ENCODE results near the gene SSH2. TPM values are rescaled to one million over a fixed set of nuclear protein-coding genes. Genes with fewer than 3 reads are reported as not detected.
"Not testable (repeated sequence)": the region's sequence is repeated elsewhere in the genome, so short reads cannot be mapped to it uniquely, and the experiment has no call there.

SSH2 gene
- total RNA-seq, 6 experiments from 2014 or later: 22.2 to 27.0 (median 23.2) TPM

DNA sequence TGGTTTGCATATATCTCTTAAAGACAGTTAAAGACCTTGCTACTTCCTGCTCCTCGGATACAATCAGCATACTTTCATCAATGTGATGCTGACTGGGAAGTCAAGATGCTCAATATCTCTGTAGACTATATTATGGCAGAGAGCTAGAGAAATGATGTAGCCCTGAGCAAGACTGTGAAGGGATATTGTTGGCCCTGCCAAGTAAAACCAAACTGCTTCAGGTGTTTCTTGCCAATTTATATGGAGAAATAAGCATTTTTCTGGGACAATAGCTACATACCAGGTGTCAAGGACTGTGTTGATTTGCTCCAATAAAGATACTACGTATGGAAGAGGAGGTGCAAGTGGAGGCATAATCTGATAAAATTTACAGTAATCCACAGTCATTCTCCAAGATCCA lies 6.7 kb upstream of the SSH2 start:
- peaks cover 20% of the 10 kb centered on the region for H3K4me1 Mint-ChIP-seq (ENCODE audit: low read depth)
- no peak overlapping the region for H3K27ac Mint-ChIP-seq
- no peak overlapping the region for H3K4me3 Mint-ChIP-seq
- H3K27me3 Mint-ChIP-seq (ENCODE audit: insufficient read depth): no peaks in the 10 kb centered on the region
- no peak for DNase-seq
- H3K9me3 Mint-ChIP-seq: no peaks in the 10 kb centered on the region
- H3K36me3 Mint-ChIP-seq (ENCODE audit: low read depth): no peaks in the 10 kb centered on the region
- TF ChIP-seq CTCF (IDR thresholded peaks at IDR 0.05): no peak

- H3K36me3 Mint-ChIP-seq (ENCODE audit: low read depth); H3K9me3 Mint-ChIP-seq; DNase-seq; H3K4me3 Mint-ChIP-seq; H3K27me3 Mint-ChIP-seq (ENCODE audit: insufficient read depth); H3K27ac Mint-ChIP-seq: not testable (repeated sequence)
- peaks cover 20% of the 10 kb centered on the region for H3K4me1 Mint-ChIP-seq (ENCODE audit: low read depth)
These were observed 5.9 kb upstream of the SSH2 start for GRCh38 chr17:29935909-29936308.

DNA sequence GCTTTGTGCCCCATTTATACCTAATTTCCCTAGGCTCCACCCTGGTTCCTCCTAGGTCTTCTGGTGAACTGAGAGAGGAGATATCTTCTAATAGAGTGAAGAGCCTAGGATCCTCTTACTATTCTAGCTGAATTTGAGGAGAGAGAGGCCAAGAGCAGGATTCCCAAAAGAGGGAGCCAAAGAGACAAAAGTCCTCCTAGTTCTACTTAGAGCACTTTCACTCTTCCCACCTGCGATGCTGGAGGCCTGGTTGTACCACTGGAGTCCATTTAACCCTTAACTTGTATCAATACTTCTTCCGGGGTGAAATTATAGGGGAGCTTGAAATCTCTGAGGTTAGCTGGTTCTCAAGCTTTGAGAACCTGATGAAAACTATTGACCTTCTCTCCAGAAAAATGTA lies 3.4 kb upstream of the SSH2 start:
- peak; percentile 20 for DNase-seq
- Mint-ChIP-seq H3K27me3 (ENCODE audit: insufficient read depth) (no peaks in the 10 kb centered on the region), H3K27ac (no peak overlapping the region), H3K9me3 (no peaks in the 10 kb centered on the region), H3K4me1 (ENCODE audit: low read depth) (peaks cover 23% of the 10 kb centered on the region), H3K4me3 (peak overlapping the region; percentile 10; the same call in 1 of the 2 replicates), H3K36me3 (ENCODE audit: low read depth) (no peaks in the 10 kb centered on the region)
- peak; percentile 64 for TF ChIP-seq CTCF (IDR thresholded peaks at IDR 0.05)

DNA sequence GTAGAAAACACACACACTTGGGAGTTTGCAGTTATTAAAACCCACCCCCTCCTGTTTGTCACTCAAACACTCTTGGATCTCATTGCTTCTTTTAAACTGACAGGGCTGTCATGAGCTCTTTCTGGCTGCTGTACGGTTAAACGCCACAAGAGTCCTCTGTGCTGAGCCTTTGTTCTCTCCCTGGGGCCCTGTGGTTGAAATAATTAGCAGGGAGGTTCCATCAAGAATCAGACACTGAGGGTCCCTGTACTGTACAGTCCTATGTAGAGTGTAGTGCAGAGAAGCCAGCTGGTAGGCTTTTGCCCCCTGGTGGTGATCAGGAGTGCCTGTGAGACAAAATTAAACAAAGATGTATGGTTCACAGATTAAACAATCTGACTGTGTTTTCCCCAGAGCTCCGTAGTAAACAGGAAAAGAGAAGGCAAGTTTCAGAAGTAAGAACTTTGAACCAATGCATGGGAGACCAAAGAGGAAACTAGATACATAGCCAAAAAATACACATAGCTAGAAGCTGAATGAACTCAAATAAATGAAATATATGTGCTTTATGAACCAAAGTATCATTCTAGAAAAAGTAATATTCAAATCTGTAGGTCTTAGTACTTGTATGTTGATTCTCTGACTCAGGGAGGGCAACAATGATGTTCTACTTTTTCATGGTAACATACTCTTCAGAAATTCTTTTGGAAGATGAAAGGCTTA lies 1.4 kb upstream of the SSH2 start:
- Mint-ChIP-seq H3K4me1 (ENCODE audit: low read depth) (peaks cover 37% of the 10 kb centered on the region), H3K9me3 (no peaks in the 10 kb centered on the region), H3K36me3 (ENCODE audit: low read depth) (peaks cover 4% of the 10 kb centered on the region; the same call in 1 of the 2 replicates), H3K4me3 (no peak overlapping the region), H3K27ac (no peak overlapping the region), H3K27me3 (ENCODE audit: insufficient read depth) (no peaks in the 10 kb centered on the region)
- DNase-seq: peak; percentile 77
- TF ChIP-seq CTCF (IDR thresholded peaks at IDR 0.05): peak; percentile 94

- TF ChIP-seq CTCF (IDR thresholded peaks at IDR 0.05): no peak
- no peak overlapping the region for H3K27ac Mint-ChIP-seq
- no peaks in the 10 kb centered on the region for H3K9me3 Mint-ChIP-seq
- H3K36me3 Mint-ChIP-seq (ENCODE audit: low read depth): peaks cover 5% of the 10 kb centered on the region
- H3K4me1 Mint-ChIP-seq (ENCODE audit: low read depth): peaks cover 39% of the 10 kb centered on the region
- H3K27me3 Mint-ChIP-seq (ENCODE audit: insufficient read depth): no peaks in the 10 kb centered on the region
- no peak for DNase-seq
- H3K4me3 Mint-ChIP-seq: no peak overlapping the region
These were observed 482 bp upstream of the SSH2 start for GRCh38 chr17:29930409-29931010.

- Mint-ChIP-seq H3K4me1 (ENCODE audit: low read depth) (peaks cover 33% of the 10 kb centered on the region), H3K4me3 (no peak overlapping the region), H3K36me3 (ENCODE audit: low read depth) (peaks cover 5% of the 10 kb centered on the region), H3K9me3 (no peaks in the 10 kb centered on the region), H3K27ac (no peak overlapping the region), H3K27me3 (ENCODE audit: insufficient read depth) (no peaks in the 10 kb centered on the region)
- no peak for TF ChIP-seq CTCF (IDR thresholded peaks at IDR 0.05)
- DNase-seq: peak; percentile 38
These were observed 959 bp downstream of the SSH2 start for GRCh38 chr17:29929006-29929532.
